NCI-H2107 (cell line): Measurements from ENCODE around the gene SBK1.
"Not testable (repeated sequence)": the region's sequence is repeated elsewhere in the genome, so short reads cannot be mapped to it uniquely, and the experiment has no call there.

Experiments used
- DNase-seq: peaks from one replicate; lab custom pipeline; 2025; lab: John Stamatoyannopoulos, UW

The SBK1 gene

GRCh38 chr16:28291651-28292626 is at the start of gene SBK1:
Gene SBK1 (plus strand): TSS chr16:28292525. CDS start chr16:28317392, 24,867 bp downstream.
- DNase-seq = peak; percentile 71

- not testable (repeated sequence) for DNase-seq
Observed at GRCh38 chr16:28249483-28249882, 42.8 kb upstream of the SBK1 start.

DNA sequence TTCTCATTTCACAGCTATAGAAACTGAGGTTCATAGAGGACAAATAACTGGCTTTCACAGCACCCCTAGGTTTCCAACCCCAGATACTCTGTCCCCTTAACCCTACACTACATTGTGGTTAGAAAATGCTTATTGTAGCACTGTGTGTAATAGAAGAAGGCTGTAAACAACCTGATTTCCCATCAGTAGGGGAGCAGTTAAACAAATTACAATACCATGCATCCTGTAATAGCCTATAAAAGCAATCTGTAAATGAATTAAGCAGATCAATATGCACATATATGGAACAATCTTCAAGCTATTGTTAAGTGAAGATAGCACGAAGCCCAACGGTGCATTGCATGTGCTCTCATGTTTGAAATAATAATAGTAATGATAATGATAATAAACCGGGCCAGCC is 41.3 kb upstream of the SBK1 start:
- DNase-seq = no peak

DNA sequence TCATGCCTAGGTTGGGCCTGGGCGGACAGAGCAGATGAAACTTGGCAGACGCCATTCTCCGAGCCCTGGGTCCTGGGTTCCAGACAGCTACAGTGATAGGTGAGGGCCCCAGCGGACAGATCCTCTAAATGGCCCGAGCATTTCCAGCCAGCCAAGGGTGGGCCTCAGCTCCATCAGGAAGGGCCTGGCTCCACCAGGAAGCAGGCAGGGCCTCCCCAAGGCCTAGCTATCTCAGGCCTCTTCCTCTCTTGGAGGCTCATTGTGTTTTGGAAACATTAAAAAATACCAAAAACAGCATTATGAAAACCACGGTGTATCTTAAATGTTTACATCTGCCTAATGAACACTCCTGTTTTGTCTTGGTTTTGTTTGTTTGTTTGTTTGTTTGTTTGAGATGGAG is 38.2 kb upstream of the SBK1 start:
- DNase-seq = no peak

GRCh38 chr16:28255838-28256237 is 36.5 kb upstream of the SBK1 start:
- no peak for DNase-seq

DNA sequence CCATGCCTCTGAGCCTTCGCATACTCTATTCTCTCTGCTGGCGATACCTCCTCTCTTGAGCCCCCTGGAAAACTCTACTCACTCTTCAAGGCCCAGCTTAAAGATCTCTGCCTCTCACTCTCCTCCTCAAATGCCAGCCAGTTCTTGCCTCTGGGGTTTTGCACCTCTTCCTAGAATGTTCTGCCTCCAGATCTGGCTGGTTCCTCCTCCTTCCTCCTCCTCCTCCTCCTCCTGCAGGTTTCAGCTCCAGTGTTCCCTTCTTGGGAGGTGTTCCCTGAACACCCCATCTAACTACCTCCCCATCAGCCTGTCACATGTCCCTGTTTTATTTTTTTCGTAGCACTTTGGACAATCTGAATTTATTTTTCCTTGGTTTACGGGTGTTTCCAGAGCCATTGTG is 35.1 kb upstream of the SBK1 start:
- no peak for DNase-seq

GRCh38 chr16:28258567-28258966 is 33.8 kb upstream of the SBK1 start:
- no peak for DNase-seq

GRCh38 chr16:28259091-28259780 is 33.1 kb upstream of the SBK1 start:
- DNase-seq = no peak

DNA sequence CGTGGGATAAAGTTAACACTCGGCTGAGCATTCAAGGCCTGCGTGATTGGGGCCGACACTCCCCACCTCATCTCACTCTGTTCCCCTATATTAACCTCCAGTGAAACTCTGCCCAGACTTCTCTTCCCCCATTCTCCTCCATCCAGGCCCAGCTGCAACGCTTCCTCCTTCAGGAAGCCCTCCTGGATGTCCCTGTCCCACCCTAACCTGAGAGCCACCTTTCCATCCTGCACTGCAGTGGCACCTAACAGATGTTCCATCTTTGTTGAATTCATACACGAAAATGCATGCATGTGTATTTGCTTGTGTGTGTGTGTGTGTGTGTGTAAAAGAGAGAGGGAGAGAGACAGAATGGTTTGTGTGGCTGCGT is 32.6 kb upstream of the SBK1 start:
- no peak for DNase-seq

GRCh38 chr16:28260193-28260592 is 32.1 kb upstream of the SBK1 start:
- DNase-seq = no peak

GRCh38 chr16:28261942-28262341 is 30.4 kb upstream of the SBK1 start:
- no peak for DNase-seq

- DNase-seq = no peak
Observed at GRCh38 chr16:28263305-28263704, 29.0 kb upstream of the SBK1 start.

DNA sequence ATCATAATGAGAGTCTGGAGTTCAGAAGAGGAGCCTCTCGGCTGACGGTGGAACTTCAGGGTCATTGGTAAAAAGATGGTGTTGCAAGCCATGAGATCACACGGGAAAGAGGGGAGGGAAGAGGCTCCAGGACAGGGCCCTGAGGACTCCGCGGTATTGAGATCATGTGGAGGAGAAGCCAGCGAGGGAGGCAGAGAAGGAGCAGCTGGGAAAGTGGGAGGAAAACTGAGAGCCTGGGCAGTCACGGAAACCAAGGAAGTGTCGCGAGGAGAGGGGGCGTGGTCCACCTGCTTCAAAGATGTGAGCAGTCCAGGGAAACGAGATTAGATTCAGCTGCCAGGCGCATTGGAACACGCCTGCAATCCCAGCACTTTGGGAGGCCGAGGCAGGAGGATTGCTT is 27.7 kb upstream of the SBK1 start:
- DNase-seq = no peak

DNA sequence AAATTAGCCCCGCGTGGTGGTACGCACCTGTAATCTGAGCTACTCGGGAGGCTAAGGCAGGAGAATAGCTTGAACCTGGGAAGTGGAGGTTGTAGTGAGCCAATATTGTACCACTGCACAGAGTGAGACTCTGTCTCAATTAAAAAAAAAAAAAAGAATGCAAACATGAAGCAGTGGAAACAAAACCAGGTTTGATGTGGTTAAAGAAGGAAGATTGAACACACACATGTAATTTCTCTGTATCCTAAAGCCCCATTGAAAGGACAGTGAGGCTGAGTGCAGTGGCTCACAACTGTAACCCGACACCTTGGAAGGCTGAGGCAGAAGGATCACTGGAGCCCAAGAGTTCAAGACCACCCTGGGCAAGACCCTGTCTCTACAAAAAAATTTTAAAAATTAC is 26.5 kb upstream of the SBK1 start:
- DNase-seq = no peak

GRCh38 chr16:28267356-28267755 is 25.0 kb upstream of the SBK1 start:
- DNase-seq = no peak

GRCh38 chr16:28273511-28273910 is 18.8 kb upstream of the SBK1 start:
- no peak for DNase-seq

DNA sequence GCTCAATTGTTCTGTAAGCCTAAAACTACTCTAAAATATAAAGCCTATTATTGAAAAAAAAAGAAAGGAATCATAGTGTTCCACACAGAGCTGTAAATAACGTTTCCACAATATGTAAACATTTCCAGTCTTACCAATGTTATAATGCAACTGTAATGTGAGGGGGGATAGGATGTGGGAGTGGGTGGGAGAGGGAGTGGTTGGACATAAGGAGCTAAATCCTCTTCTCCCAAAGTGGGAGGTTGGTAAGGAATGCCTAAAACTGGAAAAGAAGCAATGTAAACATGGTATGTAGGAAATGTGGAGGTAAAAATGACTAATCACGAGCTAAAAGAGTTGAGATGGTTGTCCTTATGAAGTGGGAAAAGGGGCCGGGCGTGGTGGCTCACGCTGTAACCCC is 17.6 kb upstream of the SBK1 start:
- DNase-seq = no peak

- DNase-seq = no peak
Observed at GRCh38 chr16:28276301-28276700, 16.0 kb upstream of the SBK1 start.

DNA sequence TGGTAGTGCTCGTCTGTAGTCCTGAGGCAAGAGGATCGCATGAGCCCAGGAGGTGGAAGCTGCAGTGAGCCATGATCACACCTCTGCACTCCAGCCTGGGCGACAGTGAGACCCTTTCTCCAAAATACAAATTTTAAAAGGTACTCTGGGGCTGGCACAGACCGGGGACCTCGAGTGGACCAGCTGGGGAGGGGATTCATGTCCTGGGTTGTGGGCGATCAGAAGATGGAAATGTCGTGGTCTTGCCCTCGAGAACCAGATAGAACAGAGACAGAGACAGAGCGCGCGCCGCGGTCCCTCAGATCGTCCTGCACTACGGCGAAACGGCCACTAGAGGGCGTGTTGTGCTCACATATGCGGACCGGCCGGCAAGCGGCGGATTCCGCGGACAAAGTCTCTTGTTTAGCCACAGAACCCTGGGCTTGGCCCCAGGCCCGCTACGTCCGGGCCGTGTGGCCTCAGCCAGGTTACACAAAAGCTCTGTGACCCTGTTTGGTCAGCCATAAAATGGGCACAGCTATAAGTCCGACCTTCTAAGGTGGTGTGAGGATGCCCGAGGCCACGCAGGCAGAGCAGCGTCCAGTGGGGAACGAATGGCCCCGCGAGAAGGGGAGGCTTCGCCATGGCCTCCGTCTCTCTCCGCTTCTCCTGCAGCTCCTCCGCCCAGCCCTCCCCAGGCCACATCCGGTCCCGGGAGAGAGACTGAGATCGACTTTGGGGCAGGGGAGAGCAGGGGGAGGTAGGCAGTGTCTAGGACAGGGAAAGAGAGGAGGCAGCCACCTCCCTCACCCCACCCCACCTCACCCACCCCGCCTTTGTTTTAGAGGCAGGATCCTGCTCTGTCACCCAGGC is 14.6 kb upstream of the SBK1 start:
- DNase-seq = peak; percentile 74

GRCh38 chr16:28279006-28279405 is 13.3 kb upstream of the SBK1 start:
- DNase-seq = no peak

GRCh38 chr16:28280881-28281836 is 11.2 kb upstream of the SBK1 start:
- DNase-seq = no peak
